PC-9 (cell line): Measurements from ENCODE around the gene TCEAL1. TPM values are rescaled to one million over a fixed set of nuclear protein-coding genes. Genes with fewer than 3 reads are reported as not detected.

Experiments
- Bru-seq: library from RNA; stranded (reverse); fragments of 400-500 nt; gene quantifications from one replicate; lab custom pipeline; 2021; lab: Mats Ljungman, UMichigan
- BruChase-seq, 2 experiments: library from RNA; stranded (reverse); fragments of 400-500 nt; gene quantifications; one replicate each; lab custom pipeline; 2021; lab: Mats Ljungman, UMichigan
- BruUV-seq: library from RNA; stranded (reverse); fragments of 400-500 nt; replicated peaks from 2 replicates; lab custom pipeline; 2021; lab: Mats Ljungman, UMichigan
- CTCF ChIA-PET: fragments of 300-600 bp; sonication (Branson Sonifier 250); formaldehyde crosslinking; loops from one replicate; lab custom pipeline; 2022; ENCODE audit warnings: antibody characterized with exemption; lab: Charles Lee
- POLR2A ChIA-PET: fragments of 300-600 bp; sonication (Branson Sonifier 250); formaldehyde crosslinking; loops from one replicate; lab custom pipeline; 2022; ENCODE audit warnings: antibody characterized with exemption; ENCODE audit not compliant: unreplicated experiment; lab: Charles Lee
- DNase-seq, 2 experiments: peaks; one replicate each; pipeline versions ENCODE4 v3.0.0 to v3.0.0-alpha.2; 2015 to 2022; ENCODE audit warnings: mixed read lengths in 1 of 2
- H2AFZ ChIP-seq: fragments of 200-600 bp; sonication (generic); 2 replicates; pipeline ENCODE4 v1.8.1; 2017; ENCODE audit warnings: antibody characterized with exemption
- H3F3A ChIP-seq: fragments of 200-600 bp; sonication (generic); 2 replicates; pipeline ENCODE4 v1.8.1; 2017; ENCODE audit warnings: antibody characterized with exemption, mild to moderate bottlenecking, low read depth; ENCODE audit not compliant: insufficient read depth
- H3K27ac ChIP-seq: fragments of 200-600 bp; sonication (generic); 2 replicates; pipeline ENCODE4 v1.6.1; 2016; ENCODE audit warnings: mixed run types
- H3K27me3 ChIP-seq: fragments of 200-600 bp; sonication (generic); 2 replicates; pipeline ENCODE4 v1.6.1; 2016; ENCODE audit warnings: low read depth, mixed run types; ENCODE audit not compliant: insufficient read depth
- H3K36me3 ChIP-seq: fragments of 200-600 bp; sonication (generic); 2 replicates; pipeline ENCODE4 v1.6.1; 2016; ENCODE audit warnings: low read depth, mixed run types
- H3K4me1 ChIP-seq: fragments of 200-600 bp; sonication (generic); replicated peaks from 2 replicates; pipeline ENCODE4 v1.6.1; 2016; ENCODE audit warnings: mixed run types; ENCODE audit not compliant: insufficient read depth
- H3K4me2 ChIP-seq: fragments of 200-600 bp; sonication (generic); 2 replicates; pipeline ENCODE4 v1.6.1; 2017; ENCODE audit warnings: mixed run types
- H3K4me3 ChIP-seq: fragments of 200-600 bp; sonication (generic); 2 replicates; pipeline ENCODE4 v1.6.1; 2016; ENCODE audit warnings: mixed run types
- H3K79me2 ChIP-seq: fragments of 200-600 bp; sonication (generic); 2 replicates; pipeline ENCODE4 v1.6.1; 2017; ENCODE audit warnings: low read depth, mixed run types
- H3K9me2 ChIP-seq: fragments of 200-600 bp; sonication (generic); 2 replicates; pipeline ENCODE4 v1.8.1; 2017; ENCODE audit warnings: mild to moderate bottlenecking; ENCODE audit not compliant: insufficient read depth
- H3K9me3 ChIP-seq: fragments of 200-600 bp; sonication (generic); 2 replicates; pipeline ENCODE4 v1.8.1; 2016; ENCODE audit warnings: low read depth; ENCODE audit not compliant: insufficient read depth
- H4K20me1 ChIP-seq: fragments of 200-600 bp; sonication (generic); 2 replicates; pipeline ENCODE4 v1.8.1; 2017; ENCODE audit not compliant: insufficient read depth
- EZH2 ChIP-seq: fragments of 200-600 bp; sonication (generic); IDR thresholded peaks from 2 replicates; pipeline ENCODE4 v1.8.0; 2017; ENCODE audit warnings: antibody characterized with exemption, low read depth
- intact Hi-C: fragments of 100-400 bp; cut with micrococcal nuclease; formaldehyde crosslinking; loops from one replicate; pipeline ENCODE4 v1.10.0; 2022; ENCODE audit not compliant: unreplicated experiment
- long read RNA-seq: library from polyadenylated mRNA; stranded (forward); transcript quantifications from one replicate; pipeline ENCODE4 v2.0.0, GENCODE V29; 2022
- total RNA-seq: library from RNA; stranded (reverse); gene quantifications from 2 replicates; pipeline ENCODE4 v1.2.3, GENCODE V29; 2021
- TF ChIP-seq, protein P1 (sequence below): fragments of 200-600 bp; sonication (generic); conservative IDR thresholded peaks from 2 replicates; pipeline ENCODE4 v1.6.1; 2017; ENCODE audit warnings: mixed run types, antibody characterized with exemption, mild to moderate bottlenecking, moderate library complexity

TCEAL1 gene, protein sequence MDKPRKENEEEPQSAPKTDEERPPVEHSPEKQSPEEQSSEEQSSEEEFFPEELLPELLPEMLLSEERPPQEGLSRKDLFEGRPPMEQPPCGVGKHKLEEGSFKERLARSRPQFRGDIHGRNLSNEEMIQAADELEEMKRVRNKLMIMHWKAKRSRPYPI
- total RNA-seq = 25.2 and 26.8 TPM in 2 replicates
- Bru-seq, nascent RNA = percentile 63 among the genes with signal in this experiment
- BruChase-seq, experiment 1, labeled RNA remaining after a 2-hour chase = percentile 83 among the genes with signal in this experiment
- BruChase-seq, experiment 2, labeled RNA remaining after a 6-hour chase = percentile 96 among the genes with signal in this experiment
- long read RNA-seq, partial matches to known transcripts = 6 of 48 reads
- long read RNA-seq, other reads (novel, unspliced or antisense) = 33 of 48 reads

DNA sequence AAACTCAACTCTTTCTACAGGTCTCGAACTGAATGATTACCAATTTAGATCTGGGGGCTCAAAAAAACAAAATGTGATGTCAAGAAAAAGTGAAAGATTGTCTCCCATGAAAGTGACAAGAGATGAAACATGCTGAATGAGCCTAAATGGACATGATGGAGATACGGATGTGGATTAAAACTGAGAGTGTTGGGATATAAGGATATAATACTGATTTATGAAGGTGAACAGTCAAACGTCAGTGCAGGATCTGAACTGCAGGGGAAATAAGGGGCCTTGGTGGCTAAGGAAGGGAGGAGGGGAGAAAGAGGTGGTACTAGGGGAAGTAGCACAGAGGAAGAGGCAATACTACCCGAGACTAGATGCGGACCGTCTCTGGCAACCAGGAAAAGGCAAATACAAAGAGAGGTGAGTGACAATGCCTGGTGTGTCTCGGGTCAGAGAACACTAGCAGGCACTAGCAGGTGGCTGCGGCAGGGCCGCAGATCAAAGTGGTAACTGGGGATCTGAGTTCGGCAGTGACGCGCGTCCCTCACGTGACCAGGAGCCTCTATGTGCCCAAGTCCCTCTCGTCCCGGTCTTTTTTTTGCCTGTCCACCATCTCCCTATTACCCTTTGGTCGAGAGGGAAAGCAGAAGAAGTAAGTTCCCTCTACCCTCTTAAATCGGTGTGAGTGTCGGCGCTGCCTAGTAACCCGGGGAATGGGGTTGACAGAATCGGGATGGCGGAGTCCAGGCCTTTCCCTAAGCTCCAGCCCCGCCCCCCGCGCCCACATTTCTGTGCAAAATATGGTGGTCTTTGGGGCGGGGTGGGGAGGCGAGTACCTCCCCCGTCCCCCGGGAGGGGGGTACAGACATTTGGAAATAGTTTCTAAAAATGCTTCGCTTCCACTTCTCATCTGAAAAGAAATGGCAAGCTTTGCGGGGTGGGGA, at the start of gene TCEAL1:
TSS of gene TCEAL1 (plus strand) at position 590 of the 932 bp plus-strand sequence. CDS start 942 bp downstream, outside the sequence.
- TF ChIP-seq, protein P1, sequence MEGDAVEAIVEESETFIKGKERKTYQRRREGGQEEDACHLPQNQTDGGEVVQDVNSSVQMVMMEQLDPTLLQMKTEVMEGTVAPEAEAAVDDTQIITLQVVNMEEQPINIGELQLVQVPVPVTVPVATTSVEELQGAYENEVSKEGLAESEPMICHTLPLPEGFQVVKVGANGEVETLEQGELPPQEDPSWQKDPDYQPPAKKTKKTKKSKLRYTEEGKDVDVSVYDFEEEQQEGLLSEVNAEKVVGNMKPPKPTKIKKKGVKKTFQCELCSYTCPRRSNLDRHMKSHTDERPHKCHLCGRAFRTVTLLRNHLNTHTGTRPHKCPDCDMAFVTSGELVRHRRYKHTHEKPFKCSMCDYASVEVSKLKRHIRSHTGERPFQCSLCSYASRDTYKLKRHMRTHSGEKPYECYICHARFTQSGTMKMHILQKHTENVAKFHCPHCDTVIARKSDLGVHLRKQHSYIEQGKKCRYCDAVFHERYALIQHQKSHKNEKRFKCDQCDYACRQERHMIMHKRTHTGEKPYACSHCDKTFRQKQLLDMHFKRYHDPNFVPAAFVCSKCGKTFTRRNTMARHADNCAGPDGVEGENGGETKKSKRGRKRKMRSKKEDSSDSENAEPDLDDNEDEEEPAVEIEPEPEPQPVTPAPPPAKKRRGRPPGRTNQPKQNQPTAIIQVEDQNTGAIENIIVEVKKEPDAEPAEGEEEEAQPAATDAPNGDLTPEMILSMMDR = no peak
- H3K27ac ChIP-seq = peak within 1 kb of the TSS; percentile 78
- H3F3A ChIP-seq = peaks cover 8% of the 10 kb centered on the region; the same call in 1 of the 2 replicates
- H2AFZ ChIP-seq = peak within 1 kb of the TSS; percentile 97
- H3K79me2 ChIP-seq = peaks cover 18% of the 10 kb centered on the region
- H3K36me3 ChIP-seq = no peaks in the 10 kb centered on the region
- H4K20me1 ChIP-seq = no peaks in the 10 kb centered on the region
- CTCF ChIA-PET = interaction anchor here (0.6 to 1.7 kb wide), 2 partner anchors 58 to 285 kb away, joined by 4 to 9 read pairs; no protein-coding TSS in a partner anchor
- no peaks in the 10 kb centered on the region for H3K9me2 ChIP-seq
- intact Hi-C loops = no loop called here
- no peaks in the 10 kb centered on the region for H3K27me3 ChIP-seq
- TSS peak; percentile 82 for BruUV-seq
- DNase-seq = peak in 1 of 2 experiments; percentile 41
- H3K4me2 ChIP-seq = peak within 1 kb of the TSS; percentile 90
- POLR2A ChIA-PET = no interaction called here
- H3K9me3 ChIP-seq = no peaks in the 10 kb centered on the region
- H3K4me1 ChIP-seq = peaks cover 12% of the 10 kb centered on the region
- peak within 1 kb of the TSS; percentile 91 for H3K4me3 ChIP-seq

DNA sequence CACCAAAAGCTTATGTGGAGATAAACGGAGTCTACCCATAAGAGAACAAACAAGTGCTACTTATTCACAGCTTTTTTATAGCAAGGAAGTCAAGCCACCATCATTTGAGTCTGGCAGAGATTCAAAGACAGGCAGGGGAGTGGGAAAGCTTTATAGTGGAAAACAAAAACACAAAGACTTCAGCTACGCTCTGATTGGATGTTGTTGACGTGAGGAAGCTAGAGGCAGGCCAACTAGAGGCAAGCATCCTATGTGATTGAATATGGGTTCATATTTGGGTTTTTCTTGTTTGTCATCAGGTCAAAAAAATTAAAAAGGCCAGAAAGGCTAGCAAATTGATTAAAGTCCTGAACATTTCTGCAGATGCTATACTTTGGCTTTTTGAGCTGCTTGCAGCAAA, 44.2 kb upstream of the TCEAL1 start:
- Histone ChIP-seq H4K20me1 (no peaks in the 10 kb centered on the region), H3K27ac (no peak overlapping the region), H3K9me3 (no peaks in the 10 kb centered on the region), H3K27me3 (no peaks in the 10 kb centered on the region), H3F3A (no peaks in the 10 kb centered on the region), H3K9me2 (no peaks in the 10 kb centered on the region), H3K4me3 (peak overlapping the region; percentile 74; the same call in 1 of the 2 replicates), H2AFZ (peak overlapping the region; percentile 89; the same call in 1 of the 2 replicates), H3K36me3 (no peaks in the 10 kb centered on the region; the same call in 1 of the 2 replicates), H3K4me1 (peaks cover 7% of the 10 kb centered on the region; the same call in 1 of the 2 replicates), H3K4me2 (peak overlapping the region; percentile 73), H3K79me2 (peaks cover 13% of the 10 kb centered on the region)
- no TSS peak for BruUV-seq
- TF ChIP-seq, protein P1 = no peak
- no peak for TF ChIP-seq EZH2
- POLR2A ChIA-PET = no interaction called here
- intact Hi-C loops = loop anchor here (2.0 kb wide), 1 partner anchor 102 kb away; the partner anchor contains the start of gene MORF4L2
- CTCF ChIA-PET = interaction anchor here (0.6 kb wide), 1 partner anchor 230 kb away, joined by 3 read pairs; no protein-coding TSS in a partner anchor
- no peak for DNase-seq
